HK-2 (cell line): ENCODE data around the gene PTPRT.

Source experiments
- DNase-seq: peaks from one replicate; pipeline ENCODE4 v3.0.0-alpha.2; 2018; ENCODE audit not compliant: unreplicated experiment

The PTPRT gene

GRCh38 chr20:42613076-42613475 lies 576.6 kb downstream of the PTPRT start:
- DNase-seq: no peak

GRCh38 chr20:42611889-42612837 lies 577.5 kb downstream of the PTPRT start:
- no peak for DNase-seq

- DNase-seq: no peak
Observed at GRCh38 chr20:42611423-42611822, 578.3 kb downstream of the PTPRT start.

GRCh38 chr20:42610070-42610469 lies 579.6 kb downstream of the PTPRT start:
- no peak for DNase-seq

- no peak for DNase-seq
Observed at GRCh38 chr20:42609618-42610017, 580.1 kb downstream of the PTPRT start.

GRCh38 chr20:42604998-42605956 lies 584.4 kb downstream of the PTPRT start:
- peak; percentile 21 for DNase-seq

- no peak for DNase-seq
Observed at GRCh38 chr20:42603655-42604054, 586.1 kb downstream of the PTPRT start.

GRCh38 chr20:42598581-42598980 lies 591.1 kb downstream of the PTPRT start:
- DNase-seq: no peak

- DNase-seq: no peak
Observed at GRCh38 chr20:42595625-42596024, 594.1 kb downstream of the PTPRT start.

- DNase-seq: no peak
Observed at GRCh38 chr20:42594659-42595058, 595.0 kb downstream of the PTPRT start.

- no peak for DNase-seq
Observed at GRCh38 chr20:42594011-42594410, 595.7 kb downstream of the PTPRT start.

GRCh38 chr20:42589976-42590639 lies 599.6 kb downstream of the PTPRT start:
- no peak for DNase-seq

GRCh38 chr20:42588847-42589246 lies 600.9 kb downstream of the PTPRT start:
- no peak for DNase-seq

GRCh38 chr20:42587427-42587826 lies 602.3 kb downstream of the PTPRT start:
- DNase-seq: no peak

GRCh38 chr20:42581311-42581710 lies 608.4 kb downstream of the PTPRT start:
- DNase-seq: no peak

- DNase-seq: no peak
Observed at GRCh38 chr20:42576167-42576566, 613.5 kb downstream of the PTPRT start.

- DNase-seq: no peak
Observed at GRCh38 chr20:42572320-42573016, 617.2 kb downstream of the PTPRT start.

GRCh38 chr20:42567409-42567808 lies 622.3 kb downstream of the PTPRT start:
- no peak for DNase-seq

- DNase-seq: no peak
Observed at GRCh38 chr20:42565235-42565995, 624.3 kb downstream of the PTPRT start.

- no peak for DNase-seq
Observed at GRCh38 chr20:42559665-42560064, 630.0 kb downstream of the PTPRT start.

- DNase-seq: no peak
Observed at GRCh38 chr20:42556575-42556974, 633.1 kb downstream of the PTPRT start.
